K562 (cell line): ENCODE results near the gene CHD2. TPM values are rescaled to one million over a fixed set of nuclear protein-coding genes. Genes with fewer than 3 reads are reported as not detected.

ENCODE experiments used
- CC2D1A ChIP-seq: fragments of 450-650 bp; IDR thresholded peaks from 2 replicates; pipeline ENCODE4 v1.6.1; 2017; ENCODE audit warnings: mild to moderate bottlenecking
- DDX20 ChIP-seq: fragments of 450-650 bp; IDR thresholded peaks from 2 replicates; pipeline ENCODE4 v1.6.1; 2016; ENCODE audit warnings: missing genetic modification characterization, low read depth, mild to moderate bottlenecking, missing compliant biosample characterization, moderate library complexity
- DPF2 ChIP-seq: fragments of 450-650 bp; IDR thresholded peaks from 2 replicates; pipeline ENCODE4 v1.6.1; 2016
- EWSR1 ChIP-seq: fragments of 450-650 bp; IDR thresholded peaks from 2 replicates; pipeline ENCODE4 v1.6.1; 2018; ENCODE audit warnings: borderline replicate concordance, mild to moderate bottlenecking, low read depth, moderate library complexity; ENCODE audit not compliant: partially characterized antibody
- EZH2 ChIP-seq: IDR thresholded peaks from 2 replicates; pipeline ENCODE4 v1.6.1; 2012; ENCODE audit warnings: low read depth, mild to moderate bottlenecking, inconsistent platforms, low read length, borderline replicate concordance
- GTF2E2 ChIP-seq: fragments of 200-800 bp; sonication (Bioruptor generic); IDR thresholded peaks from 2 replicates; pipeline ENCODE4 v1.6.1; 2016; ENCODE audit warnings: missing genetic modification characterization, missing compliant biosample characterization
- HNRNPK ChIP-seq: fragments of 200-400 bp; formaldehyde crosslinking; IDR thresholded peaks from one replicate; pipeline ENCODE4 v1.6.1; 2018; ENCODE audit warnings: mild to moderate bottlenecking, low read depth, low read length; ENCODE audit not compliant: poor library complexity, severe bottlenecking
- PHTF2 ChIP-seq: fragments of 250-450 bp; sonication (Bioruptor Pico); IDR thresholded peaks from 2 replicates; pipeline ENCODE4 v1.5.0; 2021; ENCODE audit warnings: mild to moderate bottlenecking
- POLR2B ChIP-seq: fragments of 450-650 bp; IDR thresholded peaks from 2 replicates; pipeline ENCODE4 v1.6.1; 2018; ENCODE audit warnings: low read depth; ENCODE audit not compliant: partially characterized antibody
- RBM34 ChIP-seq: fragments of 200-400 bp; formaldehyde crosslinking; IDR thresholded peaks from 2 replicates; pipeline ENCODE4 v1.6.1; 2018; ENCODE audit warnings: low read length, borderline replicate concordance; ENCODE audit not compliant: insufficient read depth
- SIX5 ChIP-seq, 2 experiments: IDR thresholded peaks; 2 replicates each; pipeline ENCODE4 v1.6.1; 2011; ENCODE audit warnings: low read length in 2 of 2, borderline replicate concordance in 1 of 2, low read depth in 1 of 2, mild to moderate bottlenecking in 1 of 2, moderate library complexity in 1 of 2; ENCODE audit not compliant: insufficient read depth in 1 of 2
- XRCC3 ChIP-seq: fragments of 450-650 bp; IDR thresholded peaks from 2 replicates; pipeline ENCODE4 v1.6.1; 2017; ENCODE audit warnings: mild to moderate bottlenecking, moderate library complexity
- ZNF140 ChIP-seq: fragments of 250-450 bp; sonication (Bioruptor Pico); IDR thresholded peaks from 2 replicates; pipeline ENCODE4 v1.8.0; 2021; ENCODE audit warnings: moderate library complexity, mild to moderate bottlenecking, inconsistent platforms
- polyA plus RNA-seq, 8 experiments: library from polyadenylated mRNA; depleted of rRNA in 4 of 8; stranded (reverse) in 5 of 8; unstranded in 3 of 8; fragments of >200 nt; fragmentation: Nextera tagmentation in 2 of 8; fragmentation: Illumina TruSeq in 1 of 8; extraction: Ambion mirVana in 2 of 8; extraction: Trizol in 1 of 8; gene quantifications; 2 replicates each; pipeline versions ENCODE4 v1.2.1 to v1.2.3, GENCODE V29; 2011 to 2014; ENCODE audit warnings: inconsistent platforms in 1 of 8, missing spikeins in 1 of 8
- total RNA-seq, 7 experiments: library from RNA; depleted of rRNA in 6 of 7; stranded (reverse); fragments of >200 nt in 6 of 7; fragmentation: Illumina TruSeq in 2 of 7; extraction: Trizol in 2 of 7; gene quantifications; 2 replicates each; pipeline versions ENCODE4 v1.2.1 to v1.2.3, GENCODE V29; 2011 to 2021; ENCODE audit warnings: low replicate concordance in 1 of 7
- TF ChIP-seq, protein P1 (sequence below): sonication (generic); formaldehyde crosslinking; IDR thresholded peaks from 2 replicates; pipeline ENCODE4 v1.9.0; 2022; ENCODE audit warnings: mild to moderate bottlenecking, missing genetic modification reagents
- TF ChIP-seq, protein P2 (sequence below): sonication (generic); formaldehyde crosslinking; IDR thresholded peaks from 2 replicates; pipeline ENCODE4 v1.8.1; 2022; ENCODE audit warnings: missing genetic modification reagents
- TF ChIP-seq, protein P3 (sequence below): fragments of 250-450 bp; sonication (Bioruptor Pico); IDR thresholded peaks from 2 replicates; pipeline ENCODE4 v1.5.0; 2020; ENCODE audit warnings: mild to moderate bottlenecking
- TF ChIP-seq, protein P4 (sequence below), 3 experiments: fragments of 200-800 bp in 1 of 3; sonication (Bioruptor generic) in 1 of 3; sonication (generic) in 1 of 3; formaldehyde crosslinking in 1 of 3; IDR thresholded peaks; 2 replicates each; pipeline versions ENCODE4 v1.6.1 to v1.8.0; 2016 to 2022; ENCODE audit warnings: mild to moderate bottlenecking in 2 of 3, missing compliant biosample characterization in 2 of 3, missing genetic modification characterization in 2 of 3, missing genetic modification reagents in 1 of 3
- TF ChIP-seq, protein P5 (sequence below): fragments of 450-650 bp; IDR thresholded peaks from 2 replicates; pipeline ENCODE4 v1.6.1; 2016; ENCODE audit warnings: mild to moderate bottlenecking

CHD2 gene
- total and polyA plus RNA-seq, 9 of the 15 experiments (the other 6 are each of a cell fraction or from before 2014, with no cell fraction given) = 38.9 to 70.8 (median 56.2) TPM

DNA sequence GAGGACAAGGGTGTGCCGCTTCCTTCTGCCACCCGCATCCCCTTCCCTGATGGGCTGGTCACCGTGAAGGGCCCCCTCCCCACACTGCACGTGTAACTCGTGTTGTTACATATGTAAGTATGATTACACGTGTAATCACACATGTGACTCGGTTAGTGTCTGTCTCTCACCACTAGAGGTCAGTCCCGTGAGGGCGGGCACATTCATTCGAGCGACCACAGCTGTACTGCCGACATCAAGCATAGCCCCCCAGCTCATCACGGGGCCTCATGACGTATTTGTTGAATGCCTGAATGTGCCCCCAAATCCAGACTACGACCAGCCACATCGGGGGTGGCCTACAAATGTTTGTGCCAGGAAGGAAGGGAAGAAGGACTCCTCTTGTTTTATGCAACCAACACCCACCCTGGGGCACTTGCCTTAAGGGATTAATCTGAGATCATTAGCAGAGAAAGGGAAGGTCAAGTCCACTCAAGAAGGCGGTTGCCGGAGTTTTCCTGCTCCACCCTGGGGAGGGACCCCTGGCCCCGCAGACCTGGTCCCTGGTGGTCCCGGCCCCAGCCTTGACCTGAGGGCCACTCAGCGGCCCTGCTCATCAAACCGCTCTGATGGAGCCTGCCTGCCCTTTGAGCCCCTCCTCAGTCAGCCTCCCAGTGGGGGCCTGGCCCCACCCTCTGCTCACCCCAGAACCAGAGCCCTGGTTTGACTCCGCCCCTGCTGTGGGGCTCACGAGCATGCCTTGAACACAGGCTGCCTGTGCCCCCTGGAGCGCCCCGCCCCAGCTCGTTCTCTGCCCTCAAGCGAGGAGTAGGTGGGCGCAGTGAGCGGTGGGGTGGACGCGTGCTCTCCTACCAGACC lies 136.1 kb downstream of the CHD2 start (continued):
- TF ChIP-seq, protein P1, sequence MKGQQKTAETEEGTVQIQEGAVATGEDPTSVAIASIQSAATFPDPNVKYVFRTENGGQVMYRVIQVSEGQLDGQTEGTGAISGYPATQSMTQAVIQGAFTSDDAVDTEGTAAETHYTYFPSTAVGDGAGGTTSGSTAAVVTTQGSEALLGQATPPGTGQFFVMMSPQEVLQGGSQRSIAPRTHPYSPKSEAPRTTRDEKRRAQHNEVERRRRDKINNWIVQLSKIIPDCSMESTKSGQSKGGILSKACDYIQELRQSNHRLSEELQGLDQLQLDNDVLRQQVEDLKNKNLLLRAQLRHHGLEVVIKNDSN = peak; percentile 85
- TF ChIP-seq DDX20 (no peak), HNRNPK (no peak), DPF2 (no peak), CC2D1A (no peak), ZNF140 (CRISPR knock-in tag) (no peak), RBM34 (no peak), SIX5 (IDR thresholded peaks at IDR 0.05; ENCODE audit: borderline replicate concordance in 1 of 2, insufficient read depth in 1 of 2, low read depth in 1 of 2, low read length in 2 of 2) (no peak), PHTF2 (no peak), EWSR1 (no peak), POLR2B (no peak), EZH2 (no peak), XRCC3 (no peak), GTF2E2 (tag) (no peak)
- TF ChIP-seq, protein P2, sequence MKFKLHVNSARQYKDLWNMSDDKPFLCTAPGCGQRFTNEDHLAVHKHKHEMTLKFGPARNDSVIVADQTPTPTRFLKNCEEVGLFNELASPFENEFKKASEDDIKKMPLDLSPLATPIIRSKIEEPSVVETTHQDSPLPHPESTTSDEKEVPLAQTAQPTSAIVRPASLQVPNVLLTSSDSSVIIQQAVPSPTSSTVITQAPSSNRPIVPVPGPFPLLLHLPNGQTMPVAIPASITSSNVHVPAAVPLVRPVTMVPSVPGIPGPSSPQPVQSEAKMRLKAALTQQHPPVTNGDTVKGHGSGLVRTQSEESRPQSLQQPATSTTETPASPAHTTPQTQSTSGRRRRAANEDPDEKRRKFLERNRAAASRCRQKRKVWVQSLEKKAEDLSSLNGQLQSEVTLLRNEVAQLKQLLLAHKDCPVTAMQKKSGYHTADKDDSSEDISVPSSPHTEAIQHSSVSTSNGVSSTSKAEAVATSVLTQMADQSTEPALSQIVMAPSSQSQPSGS (CRISPR knock-in tag) = no peak
- TF ChIP-seq, protein P3, sequence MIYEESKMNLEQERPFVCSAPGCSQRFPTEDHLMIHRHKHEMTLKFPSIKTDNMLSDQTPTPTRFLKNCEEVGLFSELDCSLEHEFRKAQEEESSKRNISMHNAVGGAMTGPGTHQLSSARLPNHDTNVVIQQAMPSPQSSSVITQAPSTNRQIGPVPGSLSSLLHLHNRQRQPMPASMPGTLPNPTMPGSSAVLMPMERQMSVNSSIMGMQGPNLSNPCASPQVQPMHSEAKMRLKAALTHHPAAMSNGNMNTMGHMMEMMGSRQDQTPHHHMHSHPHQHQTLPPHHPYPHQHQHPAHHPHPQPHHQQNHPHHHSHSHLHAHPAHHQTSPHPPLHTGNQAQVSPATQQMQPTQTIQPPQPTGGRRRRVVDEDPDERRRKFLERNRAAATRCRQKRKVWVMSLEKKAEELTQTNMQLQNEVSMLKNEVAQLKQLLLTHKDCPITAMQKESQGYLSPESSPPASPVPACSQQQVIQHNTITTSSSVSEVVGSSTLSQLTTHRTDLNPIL (CRISPR knock-in tag) = no peak
- TF ChIP-seq, protein P4, sequence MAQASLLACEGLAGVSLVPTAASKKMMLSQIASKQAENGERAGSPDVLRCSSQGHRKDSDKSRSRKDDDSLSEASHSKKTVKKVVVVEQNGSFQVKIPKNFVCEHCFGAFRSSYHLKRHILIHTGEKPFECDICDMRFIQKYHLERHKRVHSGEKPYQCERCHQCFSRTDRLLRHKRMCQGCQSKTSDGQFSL (CRISPR knock-in tag; IDR thresholded peaks at IDR 0.05) = 0 out of 2 replicates have a peak, but pooled peaks have one; percentile 41
- TF ChIP-seq, protein P4 (tag; IDR thresholded peaks at IDR 0.05) = no peak
- TF ChIP-seq, protein P5, sequence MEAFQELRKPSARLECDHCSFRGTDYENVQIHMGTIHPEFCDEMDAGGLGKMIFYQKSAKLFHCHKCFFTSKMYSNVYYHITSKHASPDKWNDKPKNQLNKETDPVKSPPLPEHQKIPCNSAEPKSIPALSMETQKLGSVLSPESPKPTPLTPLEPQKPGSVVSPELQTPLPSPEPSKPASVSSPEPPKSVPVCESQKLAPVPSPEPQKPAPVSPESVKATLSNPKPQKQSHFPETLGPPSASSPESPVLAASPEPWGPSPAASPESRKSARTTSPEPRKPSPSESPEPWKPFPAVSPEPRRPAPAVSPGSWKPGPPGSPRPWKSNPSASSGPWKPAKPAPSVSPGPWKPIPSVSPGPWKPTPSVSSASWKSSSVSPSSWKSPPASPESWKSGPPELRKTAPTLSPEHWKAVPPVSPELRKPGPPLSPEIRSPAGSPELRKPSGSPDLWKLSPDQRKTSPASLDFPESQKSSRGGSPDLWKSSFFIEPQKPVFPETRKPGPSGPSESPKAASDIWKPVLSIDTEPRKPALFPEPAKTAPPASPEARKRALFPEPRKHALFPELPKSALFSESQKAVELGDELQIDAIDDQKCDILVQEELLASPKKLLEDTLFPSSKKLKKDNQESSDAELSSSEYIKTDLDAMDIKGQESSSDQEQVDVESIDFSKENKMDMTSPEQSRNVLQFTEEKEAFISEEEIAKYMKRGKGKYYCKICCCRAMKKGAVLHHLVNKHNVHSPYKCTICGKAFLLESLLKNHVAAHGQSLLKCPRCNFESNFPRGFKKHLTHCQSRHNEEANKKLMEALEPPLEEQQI = no peak
